ENCODE data around the gene CDH4. TPM values are rescaled to one million over a fixed set of nuclear protein-coding genes. Genes with fewer than 3 reads are reported as not detected.

Gene CDH4
- total and polyA plus RNA-seq, 2 of the 4 experiments (the other 2 are of a cell fraction) = 1.6 to 3.5 TPM

GRCh38 chr20:61951695-61952533 is 699.9 kb downstream of the CDH4 start:
- Histone ChIP-seq H4K91ac (ENCODE audit: insufficient read depth, low read depth, low read length) (no peak overlapping the region), H3K27ac (ENCODE audit: insufficient read depth, low read length) (no peak overlapping the region), H3K79me1 (ENCODE audit: low read depth in 1 of 2, low read length in 2 of 2) (no peaks in the 10 kb centered on the region), H2BK15ac (ENCODE audit: low read depth, low read length) (no peak overlapping the region), H4K20me1 (ENCODE audit: insufficient read depth, low read length) (no peaks in the 10 kb centered on the region), H3K23ac (ENCODE audit: low read depth, low read length) (no peak overlapping the region), H2AK9ac (replicated peaks; ENCODE audit: low read depth, low read length, poor library complexity) (peak overlapping the region; percentile 28), H2AK5ac (ENCODE audit: low read depth, low read length) (no peak overlapping the region), H3K36me3 (ENCODE audit: control insufficient read depth, insufficient read depth, low read length) (no peaks in the 10 kb centered on the region), H2BK20ac (ENCODE audit: low read depth, low read length) (no peak overlapping the region), H2BK5ac (ENCODE audit: low read depth, low read length, poor library complexity, severe bottlenecking) (no peak overlapping the region), H3K4me2 (ENCODE audit: low read depth, low read length) (no peak overlapping the region), H2AFZ (replicated peaks; ENCODE audit: low read length, poor library complexity) (no peak overlapping the region), H3K4ac (ENCODE audit: low read depth, low read length) (no peak overlapping the region), H3K9ac (ENCODE audit: low read depth, low read length) (no peak overlapping the region), H3K18ac (ENCODE audit: low read depth, low read length) (no peak overlapping the region), H3K14ac (replicated peaks; ENCODE audit: low read depth, low read length) (no peak overlapping the region), H3K4me3 (ENCODE audit: insufficient read depth, low read depth, low read length) (no peak overlapping the region), H2BK120ac (ENCODE audit: low read depth, low read length) (no peak overlapping the region), H4K5ac (ENCODE audit: low read depth, low read length) (no peak overlapping the region), H3K27me3 (ENCODE audit: control insufficient read depth, insufficient read depth, low read length) (peaks cover 8% of the 10 kb centered on the region), H3K9me3 (ENCODE audit: control insufficient read depth, insufficient read depth, low read length) (peaks cover 3% of the 10 kb centered on the region; the same call in 1 of the 2 replicates), H3K4me1 (ENCODE audit: control insufficient read depth, insufficient read depth, low read length) (no peaks in the 10 kb centered on the region), H3K56ac (ENCODE audit: extremely low read depth, insufficient read depth, low read length) (no peak overlapping the region), H3K9me1 (ENCODE audit: insufficient read depth, low read length) (no peaks in the 10 kb centered on the region), H4K8ac (ENCODE audit: low read depth in 2 of 2, low read length in 2 of 2) (no peak overlapping the region)
- TF ChIP-seq SMC3 (IDR thresholded peaks at IDR 0.05; ENCODE audit: low read depth, low read length) (no peak), BHLHE40 (IDR thresholded peaks at IDR 0.05; ENCODE audit: low read depth, low read length) (0 out of 2 replicates have a peak, but pooled peaks have one; percentile 12), MAZ (IDR thresholded peaks at IDR 0.05; ENCODE audit: borderline replicate concordance, low read depth, low read length) (peak; percentile 55; the same call in 1 of the 2 replicates)
- ChIA-PET POLR2A (ENCODE audit: unreplicated experiment) (no interaction called here), CTCF (no interaction called here)
- no TSS peak for BruUV-seq (replicated peaks)
- in situ Hi-C loops (cut with MboI; ENCODE audit: low sequenced_read_pairs) (no loop called here), dilution Hi-C loops (cut with HindIII; ENCODE audit: low sequenced_read_pairs, unreplicated experiment) (no loop called here), intact Hi-C loops (cut with micrococcal nuclease) (no loop called here)
- ATAC-seq (ENCODE audit: low read depth) = peak; percentile 73
- 31% methylated on average over 15 of the region's 22 CpGs; no CpG with 5 or more reads in 1 of the 2 experiments for WGBS, 2 experiments (ENCODE audit: extremely low coverage in 2 of 2, insufficient read length in 1 of 2)
- peak; percentile 28 for DNase-seq

Data from IMR-90 (cell line).